Brain microvascular endothelial cell (primary cell): ENCODE measurements around the gene PHF10.

Source experiments
- DNase-seq: peaks from one replicate; pipeline ENCODE4 v3.0.0-alpha.2; 2020
- H3K27ac ChIP-seq: fragments of 250-450 bp; sonication (Bioruptor Pico); 2 replicates; pipeline ENCODE4 v1.5.1; 2020; ENCODE audit warnings: mild to moderate bottlenecking, moderate library complexity
- H3K27me3 ChIP-seq: fragments of 250-450 bp; sonication (Bioruptor Pico); replicated peaks from 2 replicates; pipeline ENCODE4 v1.5.1; 2020; ENCODE audit warnings: mild to moderate bottlenecking
- H3K36me3 ChIP-seq: fragments of 250-450 bp; sonication (Bioruptor Pico); replicated peaks from 2 replicates; pipeline ENCODE4 v1.5.1; 2020; ENCODE audit warnings: mild to moderate bottlenecking
- H3K4me3 ChIP-seq: 2 replicates; pipeline ENCODE4 v1.5.1; 2011; ENCODE audit warnings: low read depth, mild to moderate bottlenecking, control low read depth, low read length, moderate library complexity
- in situ Hi-C: cut with HindIII; loops from 2 replicates; pipeline ENCODE4 v1.10.0; 2017; ENCODE audit warnings: low sequenced_read_pairs, low pct_ligation_motif_present
- TF ChIP-seq, protein P1 (sequence below): IDR thresholded peaks from 2 replicates; pipeline ENCODE4 v1.5.1; 2011; ENCODE audit warnings: low read depth, mild to moderate bottlenecking, moderate library complexity, low read length, control low read depth, inconsistent platforms; ENCODE audit errors: missing control alignments

Gene PHF10

DNA sequence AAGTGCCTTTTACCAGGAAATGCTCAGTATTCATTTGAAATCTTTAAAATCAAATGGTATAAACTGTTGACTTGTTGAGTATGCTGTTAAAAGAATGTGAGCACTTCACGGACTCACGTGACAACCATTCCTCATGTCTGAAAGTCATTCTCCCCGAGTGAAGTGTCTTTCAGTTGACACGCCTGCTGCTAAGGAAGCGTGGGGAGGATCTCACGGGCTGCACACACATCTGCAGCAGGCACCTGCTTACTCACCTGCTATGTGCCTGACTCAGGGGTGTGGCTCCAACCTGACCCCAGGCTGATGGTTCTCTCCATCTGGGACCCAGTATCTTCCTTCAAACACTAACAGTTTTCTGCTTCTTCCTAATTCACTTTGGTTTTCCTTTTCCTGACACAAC, 55.2 kb downstream of the PHF10 start:
- peak overlapping the region; percentile 51 for H3K27ac ChIP-seq
- no peaks in the 10 kb centered on the region for H3K27me3 ChIP-seq
- H3K36me3 ChIP-seq, result peaks cover 13% of the 10 kb centered on the region
- in situ Hi-C loops, result no loop called here
- no peak overlapping the region for H3K4me3 ChIP-seq
- DNase-seq, result no peak
- TF ChIP-seq, protein P1, sequence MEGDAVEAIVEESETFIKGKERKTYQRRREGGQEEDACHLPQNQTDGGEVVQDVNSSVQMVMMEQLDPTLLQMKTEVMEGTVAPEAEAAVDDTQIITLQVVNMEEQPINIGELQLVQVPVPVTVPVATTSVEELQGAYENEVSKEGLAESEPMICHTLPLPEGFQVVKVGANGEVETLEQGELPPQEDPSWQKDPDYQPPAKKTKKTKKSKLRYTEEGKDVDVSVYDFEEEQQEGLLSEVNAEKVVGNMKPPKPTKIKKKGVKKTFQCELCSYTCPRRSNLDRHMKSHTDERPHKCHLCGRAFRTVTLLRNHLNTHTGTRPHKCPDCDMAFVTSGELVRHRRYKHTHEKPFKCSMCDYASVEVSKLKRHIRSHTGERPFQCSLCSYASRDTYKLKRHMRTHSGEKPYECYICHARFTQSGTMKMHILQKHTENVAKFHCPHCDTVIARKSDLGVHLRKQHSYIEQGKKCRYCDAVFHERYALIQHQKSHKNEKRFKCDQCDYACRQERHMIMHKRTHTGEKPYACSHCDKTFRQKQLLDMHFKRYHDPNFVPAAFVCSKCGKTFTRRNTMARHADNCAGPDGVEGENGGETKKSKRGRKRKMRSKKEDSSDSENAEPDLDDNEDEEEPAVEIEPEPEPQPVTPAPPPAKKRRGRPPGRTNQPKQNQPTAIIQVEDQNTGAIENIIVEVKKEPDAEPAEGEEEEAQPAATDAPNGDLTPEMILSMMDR, result no peak

DNA sequence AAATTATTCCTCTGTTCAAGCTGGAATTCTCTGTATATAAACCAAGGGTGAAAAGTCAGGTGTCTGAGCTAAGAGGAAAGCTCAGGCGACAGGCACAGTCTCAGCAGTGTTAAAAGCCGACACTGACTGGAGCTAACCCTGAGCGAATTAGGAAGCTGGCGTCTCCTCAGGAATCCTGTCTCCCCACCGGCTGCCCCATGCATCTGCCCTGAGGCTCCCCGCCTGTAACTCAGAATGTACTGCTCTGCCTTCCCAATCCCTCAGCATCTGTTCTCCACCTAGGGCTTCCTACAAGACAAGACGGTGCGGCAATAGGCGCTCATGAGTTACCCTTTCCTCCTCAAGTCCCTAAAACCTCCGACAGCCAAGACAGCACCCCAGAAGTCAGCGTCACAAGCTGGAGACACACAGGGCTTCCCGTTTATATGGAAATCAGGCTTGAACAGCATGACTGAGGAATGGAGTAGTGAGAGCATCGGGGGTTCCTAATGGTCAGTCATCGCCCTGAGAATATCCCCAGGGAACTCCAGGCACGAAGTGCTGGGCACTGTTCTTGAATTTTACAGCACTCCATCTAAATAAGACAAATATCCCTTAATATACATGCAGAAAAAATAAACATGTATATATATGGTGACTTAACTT, 56.0 kb downstream of the PHF10 start:
- no peak for DNase-seq
- Histone ChIP-seq H3K27ac (no peak overlapping the region), H3K27me3 (no peaks in the 10 kb centered on the region), H3K4me3 (no peak overlapping the region), H3K36me3 (peaks cover 21% of the 10 kb centered on the region)
- in situ Hi-C loops, result no loop called here
- TF ChIP-seq, protein P1, result no peak

DNA sequence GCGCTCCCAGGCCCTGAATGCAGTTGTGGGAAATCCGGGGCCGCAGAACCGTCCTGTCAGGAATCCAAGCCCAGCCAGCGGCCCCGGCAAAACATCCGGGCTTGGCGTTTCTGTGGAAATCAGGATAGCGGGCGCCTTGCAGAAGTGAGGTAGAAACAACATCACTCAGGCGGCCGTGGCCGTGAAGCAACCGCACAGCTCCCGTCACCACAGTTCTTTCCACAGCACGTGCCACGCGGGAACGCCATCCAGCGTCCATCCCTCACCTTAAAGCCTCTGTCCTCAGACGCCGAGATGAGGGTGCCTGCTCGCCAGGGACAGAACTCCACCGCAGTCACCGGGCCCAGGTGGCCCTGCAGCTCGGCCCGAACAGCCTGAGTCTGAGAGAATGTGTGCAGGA, 56.6 kb downstream of the PHF10 start:
- Histone ChIP-seq H3K4me3 (no peak overlapping the region), H3K27me3 (no peaks in the 10 kb centered on the region), H3K36me3 (peaks cover 23% of the 10 kb centered on the region), H3K27ac (no peak overlapping the region)
- no peak for DNase-seq
- TF ChIP-seq, protein P1, result no peak
- in situ Hi-C loops, result no loop called here

- no peak overlapping the region for H3K4me3 ChIP-seq
- no peaks in the 10 kb centered on the region for H3K27me3 ChIP-seq
- DNase-seq, result no peak
- no peak overlapping the region for H3K27ac ChIP-seq
- TF ChIP-seq, protein P1, result no peak
- H3K36me3 ChIP-seq, result peaks cover 24% of the 10 kb centered on the region
- in situ Hi-C loops, result no loop called here
Observed at GRCh38 chr6:169666441-169666840, 57.9 kb downstream of the PHF10 start.

- DNase-seq, result no peak
- TF ChIP-seq, protein P1, result no peak
- no peak overlapping the region for H3K4me3 ChIP-seq
- H3K27me3 ChIP-seq, result no peaks in the 10 kb centered on the region
- H3K27ac ChIP-seq, result no peak overlapping the region
- peaks cover 26% of the 10 kb centered on the region for H3K36me3 ChIP-seq
- in situ Hi-C loops, result no loop called here
Observed at GRCh38 chr6:169665289-169665688, 59.0 kb downstream of the PHF10 start.

DNA sequence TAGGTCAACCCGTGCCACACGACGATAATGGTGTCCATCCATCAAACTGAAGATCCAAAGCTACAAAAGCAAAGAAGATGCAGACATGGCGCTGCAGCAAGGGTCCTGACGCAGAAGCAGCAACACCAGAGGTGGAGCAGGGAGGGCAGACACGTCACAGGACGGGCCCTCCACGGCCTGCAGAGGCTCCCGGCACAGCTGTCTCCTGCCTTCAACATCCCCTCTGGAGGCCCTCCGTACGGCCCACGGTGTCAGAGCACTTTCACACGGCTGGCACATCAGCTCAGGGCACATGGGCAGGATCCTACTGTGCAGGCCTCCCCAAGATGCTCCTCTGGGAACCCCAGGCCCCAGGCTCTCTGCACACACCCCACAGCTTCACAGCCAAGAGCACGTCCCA, 60.1 kb downstream of the PHF10 start:
- TF ChIP-seq, protein P1, result no peak
- in situ Hi-C loops, result no loop called here
- Histone ChIP-seq H3K27ac (no peak overlapping the region), H3K4me3 (no peak overlapping the region), H3K27me3 (no peaks in the 10 kb centered on the region), H3K36me3 (peaks cover 31% of the 10 kb centered on the region)
- DNase-seq, result no peak
